ENCODE results near the gene DMRTB1. TPM values are rescaled to one million over a fixed set of nuclear protein-coding genes. Genes with fewer than 3 reads are reported as not detected.

Gene DMRTB1
- total RNA-seq, 1 experiment from 2014 or later: not detected

- no peak overlapping the region for H3K4me3 ChIP-seq (ENCODE audit: low read length)
Measured at GRCh38 chr1:53439337-53440207, 19.6 kb upstream of the DMRTB1 start.

DNA sequence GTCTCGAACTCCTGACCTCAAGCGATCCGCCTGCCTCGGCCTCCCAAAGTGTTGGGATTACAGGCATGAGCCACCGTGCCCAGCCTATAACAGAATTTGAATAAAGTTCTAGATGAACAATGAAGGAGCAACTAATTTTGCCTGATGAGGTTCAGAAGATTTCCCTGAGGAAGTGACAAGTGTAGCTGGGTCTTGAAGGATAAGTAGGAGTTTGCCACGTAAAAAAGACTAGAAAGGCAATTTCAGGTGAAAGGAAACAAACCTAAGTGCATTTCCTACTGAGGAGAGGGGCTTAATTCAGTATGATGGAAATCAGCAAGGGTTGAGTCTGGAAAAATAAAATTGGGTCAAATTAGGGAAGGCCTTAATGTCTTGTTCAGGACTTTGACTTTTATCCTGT lies 18.6 kb upstream of the DMRTB1 start:
- Histone ChIP-seq H3K27me3 (ENCODE audit: low read length) (no peaks in the 10 kb centered on the region), H2AFZ (ENCODE audit: low read length) (no peak overlapping the region), H3K36me3 (ENCODE audit: insufficient read depth, low read length) (no peaks in the 10 kb centered on the region), H3K9ac (ENCODE audit: low read length) (no peak overlapping the region), H4K20me1 (ENCODE audit: insufficient read depth, low read depth, low read length) (no peaks in the 10 kb centered on the region), H3K4me3 (ENCODE audit: low read length) (no peak overlapping the region), H3K27ac (ENCODE audit: low read length) (no peak overlapping the region), H3K9me2 (replicated peaks; ENCODE audit: insufficient read depth, low read length) (no peaks in the 10 kb centered on the region), H3K9me3 (ENCODE audit: low read length) (no peaks in the 10 kb centered on the region), H3K4me2 (ENCODE audit: low read depth, low read length, poor library complexity, severe bottlenecking) (no peak overlapping the region), H3K4me1 (ENCODE audit: low read length) (no peaks in the 10 kb centered on the region), H3K79me2 (ENCODE audit: low read length) (no peaks in the 10 kb centered on the region)
- peak; percentile 17 for DNase-seq

More at GRCh38 chr1:53439337-53440207, 19.6 kb upstream of the DMRTB1 start:
- Histone ChIP-seq H3K4me1 (ENCODE audit: low read length) (no peaks in the 10 kb centered on the region), H4K20me1 (ENCODE audit: insufficient read depth, low read depth, low read length) (no peaks in the 10 kb centered on the region), H3K9me2 (replicated peaks; ENCODE audit: insufficient read depth, low read length) (no peaks in the 10 kb centered on the region), H3K36me3 (ENCODE audit: insufficient read depth, low read length) (no peaks in the 10 kb centered on the region), H3K9me3 (ENCODE audit: low read length) (no peaks in the 10 kb centered on the region), H3K27me3 (ENCODE audit: low read length) (no peaks in the 10 kb centered on the region), H3K27ac (ENCODE audit: low read length) (no peak overlapping the region), H3K4me2 (ENCODE audit: low read depth, low read length, poor library complexity, severe bottlenecking) (no peak overlapping the region), H3K9ac (ENCODE audit: low read length) (no peak overlapping the region), H2AFZ (ENCODE audit: low read length) (no peak overlapping the region), H3K79me2 (ENCODE audit: low read length) (no peaks in the 10 kb centered on the region)
- peak; percentile 4 for DNase-seq

GRCh38 chr1:53442299-53442698 lies 16.9 kb upstream of the DMRTB1 start:
- Histone ChIP-seq H3K27ac (ENCODE audit: low read length) (no peak overlapping the region), H4K20me1 (ENCODE audit: insufficient read depth, low read depth, low read length) (no peaks in the 10 kb centered on the region), H3K9me3 (ENCODE audit: low read length) (no peaks in the 10 kb centered on the region), H3K9ac (ENCODE audit: low read length) (no peak overlapping the region), H3K79me2 (ENCODE audit: low read length) (no peaks in the 10 kb centered on the region), H3K4me3 (ENCODE audit: low read length) (no peak overlapping the region), H3K4me1 (ENCODE audit: low read length) (no peaks in the 10 kb centered on the region), H3K27me3 (ENCODE audit: low read length) (no peaks in the 10 kb centered on the region), H3K36me3 (ENCODE audit: insufficient read depth, low read length) (no peaks in the 10 kb centered on the region), H2AFZ (ENCODE audit: low read length) (no peak overlapping the region), H3K4me2 (ENCODE audit: low read depth, low read length, poor library complexity, severe bottlenecking) (no peak overlapping the region), H3K9me2 (replicated peaks; ENCODE audit: insufficient read depth, low read length) (no peaks in the 10 kb centered on the region)
- DNase-seq: no peak

DNA sequence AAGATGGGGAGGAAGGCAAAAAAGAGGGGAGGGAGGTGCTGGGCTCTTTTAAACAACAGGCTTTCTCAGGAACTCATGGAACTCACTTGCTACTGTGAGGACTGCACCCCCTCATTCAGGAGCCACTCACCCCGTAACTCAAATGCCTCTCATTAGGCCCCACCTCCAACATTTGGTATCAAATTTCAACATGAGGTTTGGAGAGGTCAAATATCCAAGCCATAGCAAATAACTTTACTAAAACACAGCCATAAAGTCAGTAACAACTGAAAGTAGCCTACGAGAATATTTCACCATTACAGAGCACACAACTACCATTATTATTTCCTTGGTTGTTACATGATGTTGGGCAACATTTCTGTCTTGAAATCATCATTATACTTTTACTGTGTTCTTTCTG lies 13.1 kb upstream of the DMRTB1 start:
- no peak overlapping the region for H3K4me2 ChIP-seq (ENCODE audit: low read depth, low read length, poor library complexity, severe bottlenecking)
- H2AFZ ChIP-seq (ENCODE audit: low read length): no peak overlapping the region
- no peaks in the 10 kb centered on the region for H3K9me2 ChIP-seq (replicated peaks; ENCODE audit: insufficient read depth, low read length)
- no peaks in the 10 kb centered on the region for H3K36me3 ChIP-seq (ENCODE audit: insufficient read depth, low read length)
- H3K4me1 ChIP-seq (ENCODE audit: low read length): no peaks in the 10 kb centered on the region
- DNase-seq: no peak
- H3K4me3 ChIP-seq (ENCODE audit: low read length): no peak overlapping the region
- no peaks in the 10 kb centered on the region for H3K27me3 ChIP-seq (ENCODE audit: low read length)
- no peak overlapping the region for H3K9ac ChIP-seq (ENCODE audit: low read length)
- no peaks in the 10 kb centered on the region for H4K20me1 ChIP-seq (ENCODE audit: insufficient read depth, low read depth, low read length)
- no peaks in the 10 kb centered on the region for H3K9me3 ChIP-seq (ENCODE audit: low read length)
- H3K79me2 ChIP-seq (ENCODE audit: low read length): no peaks in the 10 kb centered on the region
- no peak overlapping the region for H3K27ac ChIP-seq (ENCODE audit: low read length)

- Histone ChIP-seq H3K27me3 (ENCODE audit: low read length) (no peaks in the 10 kb centered on the region), H4K20me1 (ENCODE audit: insufficient read depth, low read depth, low read length) (no peaks in the 10 kb centered on the region), H3K4me2 (ENCODE audit: low read depth, low read length, poor library complexity, severe bottlenecking) (no peak overlapping the region), H3K9ac (ENCODE audit: low read length) (no peak overlapping the region), H3K79me2 (ENCODE audit: low read length) (no peaks in the 10 kb centered on the region), H3K4me3 (ENCODE audit: low read length) (no peak overlapping the region), H3K9me2 (replicated peaks; ENCODE audit: insufficient read depth, low read length) (no peaks in the 10 kb centered on the region), H3K36me3 (ENCODE audit: insufficient read depth, low read length) (no peaks in the 10 kb centered on the region), H3K27ac (ENCODE audit: low read length) (no peak overlapping the region), H2AFZ (ENCODE audit: low read length) (no peak overlapping the region), H3K4me1 (ENCODE audit: low read length) (no peaks in the 10 kb centered on the region), H3K9me3 (ENCODE audit: low read length) (no peaks in the 10 kb centered on the region)
- DNase-seq: no peak
Measured at GRCh38 chr1:53447413-53447812, 11.8 kb upstream of the DMRTB1 start.

DNA sequence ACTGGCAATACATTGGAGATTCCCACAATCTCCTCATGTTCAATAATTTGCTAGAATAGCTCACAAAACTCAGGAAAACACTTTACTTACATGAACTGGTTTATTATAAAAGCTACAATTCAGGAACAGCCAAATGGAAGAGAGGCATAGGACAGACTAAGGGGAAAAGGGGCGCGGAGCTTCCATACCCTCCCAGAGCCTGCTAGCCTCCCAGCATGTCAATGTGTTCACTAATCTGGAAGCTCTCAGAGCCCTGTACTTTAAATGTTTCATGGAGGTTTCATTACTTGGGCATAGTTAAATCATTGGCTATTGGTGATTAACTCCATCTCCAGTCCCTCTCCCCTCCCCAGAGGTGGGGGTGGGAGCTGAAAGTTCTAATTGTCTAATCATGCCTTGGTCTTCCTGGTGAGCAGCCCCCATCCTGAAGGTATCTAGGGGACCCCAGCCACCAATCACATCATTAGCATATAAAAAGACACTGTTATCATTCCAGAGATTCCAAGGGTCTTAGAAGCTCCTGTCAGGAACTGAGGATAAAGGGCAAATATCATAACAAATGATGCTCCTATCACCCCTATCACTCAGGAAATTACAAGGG lies 10.9 kb upstream of the DMRTB1 start:
- no peak for DNase-seq
- Histone ChIP-seq H3K9me2 (replicated peaks; ENCODE audit: insufficient read depth, low read length) (no peaks in the 10 kb centered on the region), H3K9me3 (ENCODE audit: low read length) (no peaks in the 10 kb centered on the region), H3K9ac (ENCODE audit: low read length) (no peak overlapping the region), H3K27ac (ENCODE audit: low read length) (no peak overlapping the region), H3K4me3 (ENCODE audit: low read length) (no peak overlapping the region), H3K4me2 (ENCODE audit: low read depth, low read length, poor library complexity, severe bottlenecking) (no peak overlapping the region), H3K79me2 (ENCODE audit: low read length) (no peaks in the 10 kb centered on the region), H4K20me1 (ENCODE audit: insufficient read depth, low read depth, low read length) (no peaks in the 10 kb centered on the region), H3K36me3 (ENCODE audit: insufficient read depth, low read length) (no peaks in the 10 kb centered on the region), H3K4me1 (ENCODE audit: low read length) (no peaks in the 10 kb centered on the region), H2AFZ (ENCODE audit: low read length) (no peak overlapping the region), H3K27me3 (ENCODE audit: low read length) (no peaks in the 10 kb centered on the region)

DNA sequence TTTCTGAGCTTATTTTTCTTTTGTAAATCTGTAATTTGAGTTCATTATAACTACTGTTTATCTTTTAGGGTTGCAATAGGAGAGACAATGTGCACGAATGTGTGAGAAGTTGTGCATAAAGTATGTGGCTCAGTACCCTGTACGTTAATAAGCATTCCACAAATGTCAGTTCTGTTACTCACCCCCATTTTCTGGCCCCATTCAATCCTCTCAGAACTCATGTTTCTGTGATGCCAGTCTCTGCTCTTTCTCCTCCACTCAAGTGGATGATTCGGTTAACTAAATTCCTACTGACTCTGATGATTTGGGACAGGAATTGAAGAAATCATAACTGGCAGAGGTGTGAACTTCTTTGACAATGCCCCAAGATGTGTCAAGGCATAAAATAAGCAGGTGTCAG lies 10.2 kb upstream of the DMRTB1 start:
- Histone ChIP-seq H3K36me3 (ENCODE audit: insufficient read depth, low read length) (no peaks in the 10 kb centered on the region), H3K4me2 (ENCODE audit: low read depth, low read length, poor library complexity, severe bottlenecking) (no peak overlapping the region), H3K4me1 (ENCODE audit: low read length) (no peaks in the 10 kb centered on the region), H3K4me3 (ENCODE audit: low read length) (no peak overlapping the region), H3K9ac (ENCODE audit: low read length) (no peak overlapping the region), H3K79me2 (ENCODE audit: low read length) (no peaks in the 10 kb centered on the region), H3K9me2 (replicated peaks; ENCODE audit: insufficient read depth, low read length) (no peaks in the 10 kb centered on the region), H4K20me1 (ENCODE audit: insufficient read depth, low read depth, low read length) (no peaks in the 10 kb centered on the region), H2AFZ (ENCODE audit: low read length) (no peak overlapping the region), H3K9me3 (ENCODE audit: low read length) (no peaks in the 10 kb centered on the region), H3K27ac (ENCODE audit: low read length) (no peak overlapping the region), H3K27me3 (ENCODE audit: low read length) (no peaks in the 10 kb centered on the region)
- no peak for DNase-seq

GRCh38 chr1:53449693-53450092 lies 9.5 kb upstream of the DMRTB1 start:
- H3K4me2 ChIP-seq (ENCODE audit: low read depth, low read length, poor library complexity, severe bottlenecking): no peak overlapping the region
- no peak overlapping the region for H3K9ac ChIP-seq (ENCODE audit: low read length)
- DNase-seq: no peak
- H4K20me1 ChIP-seq (ENCODE audit: insufficient read depth, low read depth, low read length): no peaks in the 10 kb centered on the region
- no peak overlapping the region for H2AFZ ChIP-seq (ENCODE audit: low read length)
- H3K4me1 ChIP-seq (ENCODE audit: low read length): no peaks in the 10 kb centered on the region
- H3K9me3 ChIP-seq (ENCODE audit: low read length): no peaks in the 10 kb centered on the region
- no peak overlapping the region for H3K4me3 ChIP-seq (ENCODE audit: low read length)
- no peaks in the 10 kb centered on the region for H3K36me3 ChIP-seq (ENCODE audit: insufficient read depth, low read length)
- H3K27me3 ChIP-seq (ENCODE audit: low read length): no peaks in the 10 kb centered on the region
- no peak overlapping the region for H3K27ac ChIP-seq (ENCODE audit: low read length)
- H3K79me2 ChIP-seq (ENCODE audit: low read length): no peaks in the 10 kb centered on the region
- no peaks in the 10 kb centered on the region for H3K9me2 ChIP-seq (replicated peaks; ENCODE audit: insufficient read depth, low read length)

All from Karpas-422 (cell line).